OCI-LY3 (cell line): ENCODE measurements around the gene ZSCAN5A.
"Not testable (repeated sequence)": the region's sequence is repeated elsewhere in the genome, so short reads cannot be mapped to it uniquely, and the experiment has no call there.

Source experiments
- H2AFZ ChIP-seq: fragments of 200-600, 300-600 bp; shearing (Covaris generic); 2 replicates; pipeline ENCODE4 v1.6.0; 2014; ENCODE audit warnings: antibody characterized with exemption, low read depth, low read length
- H3K27ac ChIP-seq: fragments of 200-600, 300-600 bp; sonication (generic); 2 replicates; pipeline ENCODE4 v1.5.1; 2014; ENCODE audit warnings: mild to moderate bottlenecking, low read length, moderate library complexity, mixed read lengths
- H3K27me3 ChIP-seq: fragments of 200-600, 300-600 bp; sonication (generic); 2 replicates; pipeline ENCODE4 v1.6.1; 2014; ENCODE audit warnings: low read depth, low read length, mixed read lengths
- H3K36me3 ChIP-seq: fragments of 200-600, 300-600 bp; sonication (generic); replicated peaks from 2 replicates; pipeline ENCODE3; 2014; ENCODE audit warnings: low read depth, low read length, mixed read lengths
- H3K4me1 ChIP-seq: fragments of 300-600, 200-600 bp; sonication (generic); 2 replicates; pipeline ENCODE4 v1.6.1; 2014; ENCODE audit warnings: low read length, mixed read lengths
- H3K4me2 ChIP-seq: fragments of 200-600, 300-600 bp; sonication (generic); 2 replicates; pipeline ENCODE4 v1.6.1; 2014; ENCODE audit warnings: low read length, mixed read lengths
- H3K4me3 ChIP-seq: fragments of 300-600, 200-600 bp; sonication (generic); 2 replicates; pipeline ENCODE4 v1.5.1; 2014; ENCODE audit warnings: antibody characterized with exemption, mild to moderate bottlenecking, low read length, moderate library complexity
- H3K79me2 ChIP-seq: fragments of 300-600, 200-600 bp; shearing (Covaris generic); 2 replicates; pipeline ENCODE4 v1.6.1; 2014; ENCODE audit warnings: mild to moderate bottlenecking, low read length, mixed read lengths
- H3K9ac ChIP-seq: fragments of 300-600, 200-600 bp; shearing (Covaris generic); 2 replicates; pipeline ENCODE4 v1.6.0; 2014; ENCODE audit warnings: mild to moderate bottlenecking, low read length, moderate library complexity
- H3K9me3 ChIP-seq: fragments of 200-600, 300-600 bp; shearing (Covaris generic); 2 replicates; pipeline ENCODE4 v1.6.1; 2014; ENCODE audit warnings: low read length, mixed read lengths; ENCODE audit not compliant: insufficient read depth
- H4K20me1 ChIP-seq: fragments of 200-600, 300-600 bp; sonication (generic); 2 replicates; pipeline ENCODE4 v1.6.1; 2016; ENCODE audit warnings: low read length, mixed read lengths; ENCODE audit not compliant: insufficient read depth
- EZH2phosphoT487 ChIP-seq: fragments of 200-600 bp; shearing (Covaris generic); IDR thresholded peaks from 2 replicates; pipeline ENCODE4 v1.6.1; 2018; ENCODE audit warnings: antibody characterized with exemption, mixed run types, low read depth
- TF ChIP-seq, protein P1 (sequence below): fragments of 200-600, 300-600 bp; sonication (generic); IDR thresholded peaks from 2 replicates; pipeline ENCODE4 v1.5.1; 2014; ENCODE audit warnings: antibody characterized with exemption, low read length, low read depth

Gene ZSCAN5A

DNA sequence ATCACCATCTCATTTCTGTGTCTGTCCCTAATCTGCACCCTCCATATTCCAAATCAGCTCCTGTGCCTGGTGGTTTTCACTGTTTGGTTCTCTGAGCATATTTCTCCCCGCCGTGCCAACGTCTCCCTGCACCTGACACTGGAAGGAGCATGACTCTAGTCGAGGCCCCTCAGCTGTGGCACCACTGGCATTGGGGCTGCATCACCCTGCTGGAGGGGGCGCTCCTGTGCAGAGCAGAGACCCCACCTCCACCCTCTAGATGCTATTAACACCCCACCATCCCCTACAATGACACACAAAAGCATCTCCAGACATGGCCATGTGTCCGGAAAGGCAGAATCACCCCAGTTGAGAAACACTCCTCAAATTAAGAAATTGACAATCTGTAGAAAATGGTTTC lies 91.7 kb downstream of the ZSCAN5A start:
- no peaks in the 10 kb centered on the region for H3K4me1 ChIP-seq
- no peak overlapping the region for H3K4me2 ChIP-seq
- no peaks in the 10 kb centered on the region for H3K79me2 ChIP-seq

DNA sequence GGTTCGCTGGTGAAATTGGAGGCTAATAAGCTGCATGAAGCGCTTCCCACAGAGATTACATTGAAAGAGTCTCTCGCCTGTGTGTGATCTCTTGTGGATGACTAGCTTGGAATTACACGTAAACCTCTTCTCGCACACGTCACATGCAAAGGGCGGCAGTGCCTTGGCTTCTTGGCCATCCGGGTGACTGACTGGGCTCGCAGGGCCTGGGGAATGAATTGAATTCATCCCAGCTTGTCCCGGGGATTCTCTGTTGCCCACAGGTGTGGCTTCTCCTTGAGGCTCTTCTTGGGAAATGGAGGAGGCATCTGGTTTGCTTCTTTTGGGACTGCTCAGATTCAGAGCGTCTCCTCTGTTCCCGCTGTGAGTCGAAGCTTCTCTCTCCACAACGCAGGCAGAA lies 92.8 kb downstream of the ZSCAN5A start:
- Histone ChIP-seq H3K79me2 (no peaks in the 10 kb centered on the region), H3K4me2 (no peak overlapping the region), H3K27me3 (no peaks in the 10 kb centered on the region), H3K9ac (no peak overlapping the region), H3K27ac (no peak overlapping the region), H3K4me3 (no peak overlapping the region), H3K9me3 (no peaks in the 10 kb centered on the region), H3K4me1 (no peaks in the 10 kb centered on the region), H4K20me1 (no peaks in the 10 kb centered on the region), H2AFZ (no peak overlapping the region), H3K36me3 (no peaks in the 10 kb centered on the region)
- TF ChIP-seq EZH2phosphoT487: no peak
- TF ChIP-seq, protein P1, sequence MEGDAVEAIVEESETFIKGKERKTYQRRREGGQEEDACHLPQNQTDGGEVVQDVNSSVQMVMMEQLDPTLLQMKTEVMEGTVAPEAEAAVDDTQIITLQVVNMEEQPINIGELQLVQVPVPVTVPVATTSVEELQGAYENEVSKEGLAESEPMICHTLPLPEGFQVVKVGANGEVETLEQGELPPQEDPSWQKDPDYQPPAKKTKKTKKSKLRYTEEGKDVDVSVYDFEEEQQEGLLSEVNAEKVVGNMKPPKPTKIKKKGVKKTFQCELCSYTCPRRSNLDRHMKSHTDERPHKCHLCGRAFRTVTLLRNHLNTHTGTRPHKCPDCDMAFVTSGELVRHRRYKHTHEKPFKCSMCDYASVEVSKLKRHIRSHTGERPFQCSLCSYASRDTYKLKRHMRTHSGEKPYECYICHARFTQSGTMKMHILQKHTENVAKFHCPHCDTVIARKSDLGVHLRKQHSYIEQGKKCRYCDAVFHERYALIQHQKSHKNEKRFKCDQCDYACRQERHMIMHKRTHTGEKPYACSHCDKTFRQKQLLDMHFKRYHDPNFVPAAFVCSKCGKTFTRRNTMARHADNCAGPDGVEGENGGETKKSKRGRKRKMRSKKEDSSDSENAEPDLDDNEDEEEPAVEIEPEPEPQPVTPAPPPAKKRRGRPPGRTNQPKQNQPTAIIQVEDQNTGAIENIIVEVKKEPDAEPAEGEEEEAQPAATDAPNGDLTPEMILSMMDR: no peak

More for the DNA sequence above, 91.7 kb downstream of the ZSCAN5A start:
- no peaks in the 10 kb centered on the region for H4K20me1 ChIP-seq
- H3K4me3 ChIP-seq: no peak overlapping the region
- no peaks in the 10 kb centered on the region for H3K9me3 ChIP-seq
- H3K27ac ChIP-seq: no peak overlapping the region
- no peak overlapping the region for H3K9ac ChIP-seq
- TF ChIP-seq EZH2phosphoT487: no peak
- TF ChIP-seq, protein P1: no peak
- H2AFZ ChIP-seq: no peak overlapping the region
- no peaks in the 10 kb centered on the region for H3K27me3 ChIP-seq
- no peaks in the 10 kb centered on the region for H3K36me3 ChIP-seq

DNA sequence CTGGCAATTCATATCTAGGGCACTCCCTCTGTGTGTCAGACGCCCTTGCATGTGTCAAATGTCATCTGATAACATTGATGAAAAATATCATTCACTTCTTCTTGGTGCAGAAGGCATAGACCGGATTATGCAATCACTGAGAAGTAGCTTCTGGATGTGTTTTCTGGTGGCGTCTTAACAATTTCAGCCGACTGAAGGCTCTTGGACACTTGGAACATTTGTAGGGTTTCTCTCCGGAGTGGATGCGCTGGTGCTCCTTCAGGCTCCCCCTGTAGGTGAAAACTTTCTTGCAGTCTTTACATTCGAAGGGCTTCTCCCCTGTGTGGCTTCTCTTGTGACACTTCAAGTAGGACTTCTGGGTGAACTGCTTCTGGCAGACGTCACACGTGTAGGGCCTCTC lies 93.2 kb downstream of the ZSCAN5A start:
- H2AFZ ChIP-seq, H3K79me2 ChIP-seq, H3K36me3 ChIP-seq, H3K9me3 ChIP-seq, H3K4me1 ChIP-seq, H3K4me2 ChIP-seq, H3K9ac ChIP-seq, H3K27ac ChIP-seq, H3K4me3 ChIP-seq, H3K27me3 ChIP-seq, H4K20me1 ChIP-seq: not testable (repeated sequence)
- TF ChIP-seq, protein P1: peak; percentile 16; the same call in 1 of the 2 replicates

DNA sequence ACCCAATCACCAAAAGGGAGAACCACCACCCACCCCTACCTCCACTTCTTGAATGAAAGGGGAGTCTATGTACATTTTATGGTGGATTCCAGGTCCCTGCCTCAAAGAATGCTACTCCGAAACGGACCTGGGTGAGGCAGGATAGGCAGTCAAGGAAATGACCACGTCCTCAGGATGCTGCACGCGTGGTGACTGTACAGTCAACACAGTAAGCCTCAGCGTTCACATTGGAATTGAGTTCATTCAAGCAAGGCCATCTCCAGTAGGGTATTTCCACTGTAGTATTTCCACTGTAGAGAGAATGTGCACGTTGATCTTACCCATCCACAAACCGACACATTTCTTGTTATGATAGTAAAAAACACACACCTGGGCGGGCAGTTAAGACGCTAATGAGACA lies 95.7 kb downstream of the ZSCAN5A start:
- no peaks in the 10 kb centered on the region for H4K20me1 ChIP-seq
- H2AFZ ChIP-seq: no peak overlapping the region
- H3K36me3 ChIP-seq: no peaks in the 10 kb centered on the region
- H3K9ac ChIP-seq: no peak overlapping the region
- no peaks in the 10 kb centered on the region for H3K9me3 ChIP-seq
- no peaks in the 10 kb centered on the region for H3K4me1 ChIP-seq
- no peak overlapping the region for H3K27ac ChIP-seq
- no peaks in the 10 kb centered on the region for H3K79me2 ChIP-seq
- H3K27me3 ChIP-seq: no peaks in the 10 kb centered on the region
- no peak overlapping the region for H3K4me3 ChIP-seq
- TF ChIP-seq EZH2phosphoT487: no peak
- TF ChIP-seq, protein P1: no peak
- H3K4me2 ChIP-seq: no peak overlapping the region
